KBM-7 (cell line): Measurements from ENCODE around the gene RPL39L.

Source experiments
- DNase-seq: peaks from one replicate; pipeline ENCODE4 v3.0.0-alpha.2; 2015
- in situ Hi-C: fragments of 300-500 bp; cut with MboI; formaldehyde crosslinking; loops from 2 replicates; pipeline ENCODE4 v1.14.3; 2020; ENCODE audit warnings: low sequenced_read_pairs, low pct_unique_long_range_greater_than_20kb, mixed read lengths

RPL39L gene

DNA sequence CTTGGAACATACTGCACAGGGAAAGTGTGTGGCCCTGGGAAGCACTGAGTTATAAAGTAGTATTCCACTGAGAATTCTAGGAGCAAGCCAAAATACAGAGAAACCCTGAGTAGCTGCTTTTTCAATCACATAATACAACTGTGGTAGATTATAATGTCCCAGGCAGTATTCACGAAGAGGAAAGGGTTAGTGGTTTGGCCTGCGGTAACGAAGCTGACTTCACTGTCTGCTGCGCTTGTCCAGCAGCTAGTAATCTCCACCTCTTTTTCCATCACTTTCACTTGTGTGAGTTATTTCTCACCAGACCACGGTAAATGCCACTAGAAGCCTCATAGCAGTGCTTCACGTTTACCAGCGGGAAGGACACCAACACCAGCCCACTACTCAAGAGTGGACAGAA, 34.4 kb downstream of the RPL39L start:
- no peak for DNase-seq
- in situ Hi-C loops: no loop called here

- DNase-seq: no peak
- in situ Hi-C loops: no loop called here
Measured at GRCh38 chr3:187104342-187104741, 35.0 kb downstream of the RPL39L start.

- in situ Hi-C loops: no loop called here
- no peak for DNase-seq
Measured at GRCh38 chr3:187103251-187103650, 36.0 kb downstream of the RPL39L start.

DNA sequence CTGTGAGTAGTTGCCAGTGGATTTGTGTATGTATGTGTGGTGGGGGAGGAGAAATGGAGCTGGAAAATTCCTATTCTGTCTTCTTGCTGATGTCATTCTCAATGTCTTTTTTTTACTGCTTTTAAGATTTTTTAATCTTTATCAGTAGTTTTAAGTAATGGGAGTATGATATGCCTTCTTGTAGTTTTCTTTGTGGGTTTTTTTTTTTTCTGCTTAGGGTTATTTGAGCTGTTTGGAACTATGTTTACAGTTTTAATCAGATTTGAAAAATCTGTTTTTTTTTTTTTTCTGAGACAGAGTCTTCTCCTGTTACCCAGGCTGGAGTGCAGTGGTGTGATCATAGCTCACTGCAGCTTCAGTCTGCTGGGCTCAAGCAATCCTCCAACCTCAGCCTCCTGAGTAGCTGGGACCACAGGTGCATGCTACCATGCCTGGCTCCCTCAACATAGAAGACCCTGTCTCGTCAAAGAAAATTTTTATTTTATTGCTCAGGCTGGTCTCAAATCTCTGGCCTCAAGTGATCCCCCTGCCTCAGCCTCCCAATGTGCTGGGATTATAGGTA, 37.1 kb downstream of the RPL39L start:
- no peak for DNase-seq
- in situ Hi-C loops: no loop called here

GRCh38 chr3:187101184-187102072, 37.9 kb downstream of the RPL39L start:
- in situ Hi-C loops: no loop called here

GRCh38 chr3:187098923-187099512, 40.3 kb downstream of the RPL39L start:
- DNase-seq: peak; percentile 47
- in situ Hi-C loops: no loop called here

More at GRCh38 chr3:187101184-187102072, 37.9 kb downstream of the RPL39L start:
- peak; percentile 88 for DNase-seq

GRCh38 chr3:187093320-187093719, 46.0 kb downstream of the RPL39L start:
- in situ Hi-C loops: no loop called here
- DNase-seq: no peak

GRCh38 chr3:187088701-187089100, 50.6 kb downstream of the RPL39L start:
- in situ Hi-C loops: no loop called here
- DNase-seq: no peak

GRCh38 chr3:187086831-187087230, 52.5 kb downstream of the RPL39L start:
- in situ Hi-C loops: no loop called here
- DNase-seq: no peak

- no peak for DNase-seq
- in situ Hi-C loops: no loop called here
Measured at GRCh38 chr3:187085933-187086332, 53.4 kb downstream of the RPL39L start.

- in situ Hi-C loops: no loop called here
Measured at GRCh38 chr3:187085021-187085666, 54.2 kb downstream of the RPL39L start.

DNA sequence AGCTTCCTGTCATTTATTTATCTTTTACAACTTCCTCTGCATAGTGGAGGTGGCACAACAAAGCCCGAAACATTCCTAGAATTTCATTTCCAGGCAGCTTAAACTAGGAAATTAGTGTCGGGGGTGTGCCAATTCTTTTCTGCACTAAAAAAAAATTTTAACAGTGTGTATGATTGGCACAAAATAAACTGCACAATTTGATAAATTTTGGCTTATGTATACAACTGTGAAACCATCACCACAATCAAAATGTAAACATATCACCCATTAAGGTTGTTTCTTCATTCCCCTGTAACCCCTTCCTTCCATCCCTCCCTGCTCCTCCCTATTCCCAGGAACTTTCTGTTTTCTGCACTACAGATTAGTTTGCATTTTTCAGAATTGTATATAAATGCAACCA, 54.7 kb downstream of the RPL39L start:
- in situ Hi-C loops: no loop called here

More at GRCh38 chr3:187085021-187085666, 54.2 kb downstream of the RPL39L start:
- no peak for DNase-seq

GRCh38 chr3:187084126-187084525, 55.2 kb downstream of the RPL39L start:
- DNase-seq: no peak
- in situ Hi-C loops: no loop called here

More for the DNA sequence above, 54.7 kb downstream of the RPL39L start:
- DNase-seq: no peak

- in situ Hi-C loops: no loop called here
- DNase-seq: peak; percentile 88
Measured at GRCh38 chr3:187082758-187083375, 56.4 kb downstream of the RPL39L start.

- no peak for DNase-seq
- in situ Hi-C loops: no loop called here
Measured at GRCh38 chr3:187080799-187081450, 58.4 kb downstream of the RPL39L start.

GRCh38 chr3:187079090-187080022, 59.9 kb downstream of the RPL39L start:
- DNase-seq: no peak
- in situ Hi-C loops: no loop called here

- in situ Hi-C loops: no loop called here
- DNase-seq: no peak
Measured at GRCh38 chr3:187077537-187077936, 61.8 kb downstream of the RPL39L start.

DNA sequence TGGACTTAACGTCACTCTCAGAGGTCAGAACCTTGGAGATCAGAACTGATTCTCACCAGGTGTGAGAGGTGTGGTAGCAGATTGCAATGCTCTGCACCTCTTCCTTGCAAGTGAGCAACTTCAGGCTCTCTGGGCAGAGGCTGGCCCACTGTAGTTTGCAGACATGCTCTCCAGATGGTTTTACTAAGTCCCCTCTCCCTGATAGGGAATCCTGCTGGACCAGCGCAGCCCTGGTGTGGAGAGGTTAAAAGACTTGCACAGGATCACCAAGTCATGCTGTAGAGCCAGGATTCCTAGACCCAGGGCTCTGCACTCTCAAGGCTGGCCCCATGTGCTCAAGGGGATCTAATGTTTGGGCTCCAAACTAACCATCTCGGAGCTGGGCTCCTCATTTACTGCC, 62.2 kb downstream of the RPL39L start:
- in situ Hi-C loops: no loop called here
- DNase-seq: no peak
